SK-N-SH treated with all-trans-retinoic acid at 6 μM for 48 hours (cell line): ENCODE results near the gene KRABD2.

ENCODE experiments used
- ATAC-seq: fragments of 200-7000 bp; cut with Tn5 transposase; 3 replicates; pipeline ENCODE4 v1.9.1; 2020; ENCODE audit warnings: mild to moderate bottlenecking, moderate library complexity
- BACH2 ChIP-seq: fragments of 250-450 bp; sonication (Bioruptor Pico); IDR thresholded peaks from 2 replicates; pipeline ENCODE4 v1.9.0; 2021; ENCODE audit warnings: mild to moderate bottlenecking, borderline replicate concordance
- CSDC2 ChIP-seq: fragments of 250-450 bp; sonication (Bioruptor Pico); IDR thresholded peaks from 2 replicates; pipeline ENCODE4 v1.5.0; 2020; ENCODE audit warnings: mild to moderate bottlenecking, moderate library complexity
- GLIS3 ChIP-seq: fragments of 250-450 bp; sonication (Bioruptor Pico); IDR thresholded peaks from 2 replicates; pipeline ENCODE4 v1.5.0; 2020; ENCODE audit warnings: mild to moderate bottlenecking, moderate library complexity
- ISL1 ChIP-seq: fragments of 250-450 bp; sonication (Bioruptor Pico); IDR thresholded peaks from 2 replicates; pipeline ENCODE4 v2.1.2; 2022; ENCODE audit warnings: mild to moderate bottlenecking, moderate library complexity
- OSR1 ChIP-seq: fragments of 250-450 bp; sonication (Bioruptor Pico); IDR thresholded peaks from 2 replicates; pipeline ENCODE4 v1.8.0; 2022; ENCODE audit warnings: moderate library complexity, mild to moderate bottlenecking, inconsistent platforms
- PATZ1 ChIP-seq: fragments of 250-450 bp; sonication (Bioruptor Pico); IDR thresholded peaks from 2 replicates; pipeline ENCODE4 v1.8.0; 2020; ENCODE audit warnings: mild to moderate bottlenecking, moderate library complexity, borderline replicate concordance
- PPARA ChIP-seq: fragments of 250-450 bp; sonication (Bioruptor Pico); IDR thresholded peaks from 2 replicates; pipeline ENCODE4 v1.5.0; 2020; ENCODE audit warnings: mild to moderate bottlenecking, borderline replicate concordance
- RARB ChIP-seq: fragments of 250-450 bp; sonication (Bioruptor Pico); IDR thresholded peaks from 2 replicates; pipeline ENCODE4 v1.8.0; 2021; ENCODE audit warnings: mild to moderate bottlenecking, moderate library complexity
- SNAI2 ChIP-seq: fragments of 250-450 bp; sonication (Bioruptor Pico); IDR thresholded peaks from 2 replicates; pipeline ENCODE4 v1.5.0; 2020; ENCODE audit warnings: mild to moderate bottlenecking, moderate library complexity
- TCF4 ChIP-seq: fragments of 250-450 bp; sonication (Bioruptor Pico); IDR thresholded peaks from 2 replicates; pipeline ENCODE4 v1.8.0; 2021; ENCODE audit warnings: mild to moderate bottlenecking, moderate library complexity, borderline replicate concordance
- TOX ChIP-seq: fragments of 250-450 bp; sonication (Bioruptor Pico); IDR thresholded peaks from 2 replicates; pipeline ENCODE4 v1.8.0; 2021; ENCODE audit warnings: mild to moderate bottlenecking, moderate library complexity, borderline replicate concordance
- TSHZ2 ChIP-seq: fragments of 250-450 bp; sonication (Bioruptor Pico); IDR thresholded peaks from 2 replicates; pipeline ENCODE4 v1.5.0; 2020; ENCODE audit warnings: mild to moderate bottlenecking, moderate library complexity
- ZC3H10 ChIP-seq: fragments of 250-450 bp; sonication (Bioruptor Pico); IDR thresholded peaks from 2 replicates; pipeline ENCODE4 v1.5.1; 2021; ENCODE audit warnings: mild to moderate bottlenecking, moderate library complexity
- ZFP3 ChIP-seq: fragments of 250-450 bp; sonication (Bioruptor Pico); IDR thresholded peaks from 2 replicates; pipeline ENCODE4 v1.5.0; 2020; ENCODE audit warnings: mild to moderate bottlenecking, moderate library complexity
- ZFP30 ChIP-seq: fragments of 450-650 bp; formaldehyde crosslinking; IDR thresholded peaks from 2 replicates; pipeline ENCODE4 v1.5.0; 2022; ENCODE audit warnings: mild to moderate bottlenecking, moderate library complexity
- ZNF565 ChIP-seq: fragments of 450-650 bp; formaldehyde crosslinking; conservative IDR thresholded peaks from 2 replicates; pipeline ENCODE4 v1.5.0; 2020; ENCODE audit warnings: low read depth, mild to moderate bottlenecking, moderate library complexity
- ZNF70 ChIP-seq: fragments of 450-650 bp; formaldehyde crosslinking; IDR thresholded peaks from 2 replicates; pipeline ENCODE4 v1.5.0; 2020; ENCODE audit warnings: mild to moderate bottlenecking, moderate library complexity
- ZNF8 ChIP-seq: fragments of 450-650 bp; formaldehyde crosslinking; IDR thresholded peaks from 2 replicates; pipeline ENCODE4 v1.5.0; 2020; ENCODE audit warnings: mild to moderate bottlenecking, moderate library complexity
- TF ChIP-seq, protein P1 (sequence below): fragments of 250-450 bp; sonication (Bioruptor Pico); IDR thresholded peaks from 2 replicates; pipeline ENCODE4 v1.5.1; 2020; ENCODE audit warnings: low read depth, mild to moderate bottlenecking, moderate library complexity
- TF ChIP-seq, protein P2 (sequence below): fragments of 250-450 bp; sonication (Bioruptor Pico); IDR thresholded peaks from 2 replicates; pipeline ENCODE4 v1.8.0; 2021; ENCODE audit warnings: low read depth, mild to moderate bottlenecking, moderate library complexity, borderline replicate concordance

The KRABD2 gene

GRCh38 chr17:8386841-8387240, 10.3 kb upstream of the KRABD2 start:
- ATAC-seq = no peak
- TF ChIP-seq TOX = no peak
- TF ChIP-seq ZC3H10 = no peak
- no peak for TF ChIP-seq ZNF70
- TF ChIP-seq TSHZ2 (CRISPR knock-in tag) = no peak
- no peak for TF ChIP-seq GLIS3 (CRISPR knock-in tag)
- no peak for TF ChIP-seq BACH2 (CRISPR knock-in tag)
- TF ChIP-seq, protein P1, sequence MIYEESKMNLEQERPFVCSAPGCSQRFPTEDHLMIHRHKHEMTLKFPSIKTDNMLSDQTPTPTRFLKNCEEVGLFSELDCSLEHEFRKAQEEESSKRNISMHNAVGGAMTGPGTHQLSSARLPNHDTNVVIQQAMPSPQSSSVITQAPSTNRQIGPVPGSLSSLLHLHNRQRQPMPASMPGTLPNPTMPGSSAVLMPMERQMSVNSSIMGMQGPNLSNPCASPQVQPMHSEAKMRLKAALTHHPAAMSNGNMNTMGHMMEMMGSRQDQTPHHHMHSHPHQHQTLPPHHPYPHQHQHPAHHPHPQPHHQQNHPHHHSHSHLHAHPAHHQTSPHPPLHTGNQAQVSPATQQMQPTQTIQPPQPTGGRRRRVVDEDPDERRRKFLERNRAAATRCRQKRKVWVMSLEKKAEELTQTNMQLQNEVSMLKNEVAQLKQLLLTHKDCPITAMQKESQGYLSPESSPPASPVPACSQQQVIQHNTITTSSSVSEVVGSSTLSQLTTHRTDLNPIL = no peak
- no peak for TF ChIP-seq OSR1 (CRISPR knock-in tag)
- TF ChIP-seq RARB (CRISPR knock-in tag) = no peak
- TF ChIP-seq ZFP30 (CRISPR knock-in tag) = no peak
- TF ChIP-seq ZNF565 (CRISPR knock-in tag) = no peak
- no peak for TF ChIP-seq ZNF8 (CRISPR knock-in tag)
- TF ChIP-seq PPARA (CRISPR knock-in tag) = no peak
- TF ChIP-seq, all 23 proteins: peak for 0

GRCh38 chr17:8384801-8385378, 8.4 kb upstream of the KRABD2 start:
- TF ChIP-seq BACH2 (CRISPR knock-in tag) = no peak
- TF ChIP-seq TSHZ2 (CRISPR knock-in tag) = no peak
- no peak for TF ChIP-seq CSDC2 (CRISPR knock-in tag)
- TF ChIP-seq RARB (CRISPR knock-in tag) = no peak
- no peak for TF ChIP-seq TCF4 (CRISPR knock-in tag)
- TF ChIP-seq SNAI2 (CRISPR knock-in tag) = no peak
- no peak for TF ChIP-seq PPARA (CRISPR knock-in tag)
- TF ChIP-seq ISL1 (CRISPR knock-in tag) = no peak
- no peak for TF ChIP-seq OSR1 (CRISPR knock-in tag)
- no peak for TF ChIP-seq ZC3H10
- no peak for TF ChIP-seq PATZ1
- TF ChIP-seq, protein P2, sequence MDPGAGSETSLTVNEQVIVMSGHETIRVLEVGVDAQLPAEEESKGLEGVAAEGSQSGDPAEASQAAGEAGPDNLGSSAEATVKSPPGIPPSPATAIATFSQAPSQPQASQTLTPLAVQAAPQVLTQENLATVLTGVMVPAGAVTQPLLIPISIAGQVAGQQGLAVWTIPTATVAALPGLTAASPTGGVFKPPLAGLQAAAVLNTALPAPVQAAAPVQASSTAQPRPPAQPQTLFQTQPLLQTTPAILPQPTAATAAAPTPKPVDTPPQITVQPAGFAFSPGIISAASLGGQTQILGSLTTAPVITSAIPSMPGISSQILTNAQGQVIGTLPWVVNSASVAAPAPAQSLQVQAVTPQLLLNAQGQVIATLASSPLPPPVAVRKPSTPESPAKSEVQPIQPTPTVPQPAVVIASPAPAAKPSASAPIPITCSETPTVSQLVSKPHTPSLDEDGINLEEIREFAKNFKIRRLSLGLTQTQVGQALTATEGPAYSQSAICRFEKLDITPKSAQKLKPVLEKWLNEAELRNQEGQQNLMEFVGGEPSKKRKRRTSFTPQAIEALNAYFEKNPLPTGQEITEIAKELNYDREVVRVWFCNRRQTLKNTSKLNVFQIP = no peak
- TF ChIP-seq, all 23 proteins: peak for 0
- ATAC-seq = peak; percentile 32

DNA sequence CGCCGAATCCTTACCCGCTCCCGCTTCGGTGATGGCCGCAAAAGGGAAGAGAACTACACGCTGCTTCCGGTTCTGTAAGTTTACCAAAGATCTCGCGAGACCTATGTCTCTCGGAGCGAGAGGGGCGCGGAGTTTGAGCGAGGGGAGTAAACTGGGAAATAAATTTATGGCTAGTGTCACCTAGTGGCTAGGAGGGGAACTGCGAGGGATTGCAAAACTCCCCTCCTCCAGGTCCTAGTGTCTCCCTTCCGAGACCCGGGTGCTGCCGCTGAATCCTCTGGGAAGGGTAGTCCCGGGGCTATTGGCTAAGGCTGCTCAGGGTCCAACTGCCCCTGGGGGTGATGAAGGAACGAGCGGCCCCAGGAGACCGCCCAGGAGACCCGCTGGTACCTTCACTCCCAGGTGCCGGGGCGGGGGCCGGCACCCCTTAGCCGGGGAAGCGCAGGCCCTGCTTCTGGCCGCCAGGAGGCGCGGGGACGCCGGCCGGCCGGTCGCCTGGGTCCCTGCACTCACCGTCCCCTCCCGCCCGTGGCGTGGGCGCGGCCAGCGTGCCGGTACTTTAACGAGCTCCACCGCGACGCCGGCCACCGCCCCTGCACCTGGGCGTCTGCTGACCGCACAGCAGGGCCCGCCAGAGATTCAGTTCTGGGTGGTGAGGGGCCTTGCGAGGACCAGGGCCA, 6.8 kb upstream of the KRABD2 start, which contains the start of gene RPL26:
TSS of gene RPL26 (minus strand) at position 51 of the 680 bp plus-strand sequence. CDS start 883 bp downstream, outside the sequence.
- peak; percentile 25; the same call in 1 of the 2 replicates for TF ChIP-seq PATZ1
- no peak for TF ChIP-seq TCF4 (CRISPR knock-in tag)
- TF ChIP-seq PPARA (CRISPR knock-in tag) = no peak
- TF ChIP-seq ZFP3 = 0 out of 2 replicates have a peak, but pooled peaks have one; percentile 10
- TF ChIP-seq ZNF8 (CRISPR knock-in tag) = no peak
- TF ChIP-seq, all 23 proteins: peak for 2
- peak; percentile 83 for ATAC-seq
